Mesodermal cell (in vitro differentiated cells): ENCODE measurements around the gene CYP21A2.
"Not testable (repeated sequence)": the region's sequence is repeated elsewhere in the genome, so short reads cannot be mapped to it uniquely, and the experiment has no call there.

ENCODE experiments used
- H3K27ac ChIP-seq: 2 replicates; pipeline ENCODE4 v1.7.0; 2013; ENCODE audit warnings: mild to moderate bottlenecking, low read depth, low read length, moderate library complexity; ENCODE audit not compliant: severe bottlenecking
- H3K36me3 ChIP-seq: 2 replicates; pipeline ENCODE4 v1.7.1; 2013; ENCODE audit warnings: mild to moderate bottlenecking, low read length, moderate library complexity; ENCODE audit not compliant: control insufficient read depth, insufficient read depth
- H3K4me1 ChIP-seq: one replicate; pipeline ENCODE4 v1.7.1; 2013; ENCODE audit warnings: mild to moderate bottlenecking, low read length; ENCODE audit not compliant: insufficient read depth, control insufficient read depth, poor library complexity, severe bottlenecking
- H3K4me3 ChIP-seq: 2 replicates; pipeline ENCODE4 v1.7.0; 2013; ENCODE audit warnings: low read length, control low read depth, mild to moderate bottlenecking; ENCODE audit not compliant: insufficient read depth, poor library complexity, severe bottlenecking; ENCODE audit errors: extremely low read depth
- H3K9me3 ChIP-seq: 2 replicates; pipeline ENCODE4 v1.7.1; 2013; ENCODE audit warnings: mild to moderate bottlenecking, low read length, moderate library complexity; ENCODE audit not compliant: control insufficient read depth
- WGBS, 2 experiments: methylation state at CpG; one replicate each; pipeline ENCODE4 v1.1.5; 2013; ENCODE audit warnings: missing lambda C conversion rate in 2 of 2; ENCODE audit not compliant: insufficient coverage in 2 of 2; 5-methylcytosine and 5-hydroxymethylcytosine counted together

The CYP21A2 gene

DNA sequence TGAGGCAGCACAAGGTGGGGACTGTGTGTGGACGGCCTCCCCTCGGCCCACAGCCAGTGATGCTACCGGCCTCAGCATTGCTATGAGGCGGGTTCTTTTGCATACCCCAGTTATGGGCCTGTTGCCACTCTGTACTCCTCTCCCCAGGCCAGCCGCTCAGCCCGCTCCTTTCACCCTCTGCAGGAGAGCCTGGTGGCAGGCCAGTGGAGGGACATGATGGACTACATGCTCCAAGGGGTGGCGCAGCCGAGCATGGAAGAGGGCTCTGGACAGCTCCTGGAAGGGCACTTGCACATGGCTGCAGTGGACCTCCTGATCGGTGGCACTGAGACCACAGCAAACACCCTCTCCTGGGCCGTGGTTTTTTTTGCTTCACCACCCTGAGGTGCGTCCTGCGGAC lies 31.1 kb upstream of the CYP21A2 start:
- 92 to 98% methylated on average over 3 to 4 of the region's 12 CpGs for WGBS, 2 experiments
- H3K4me1 ChIP-seq, H3K27ac ChIP-seq, H3K36me3 ChIP-seq, H3K9me3 ChIP-seq, H3K4me3 ChIP-seq: not testable (repeated sequence)

DNA sequence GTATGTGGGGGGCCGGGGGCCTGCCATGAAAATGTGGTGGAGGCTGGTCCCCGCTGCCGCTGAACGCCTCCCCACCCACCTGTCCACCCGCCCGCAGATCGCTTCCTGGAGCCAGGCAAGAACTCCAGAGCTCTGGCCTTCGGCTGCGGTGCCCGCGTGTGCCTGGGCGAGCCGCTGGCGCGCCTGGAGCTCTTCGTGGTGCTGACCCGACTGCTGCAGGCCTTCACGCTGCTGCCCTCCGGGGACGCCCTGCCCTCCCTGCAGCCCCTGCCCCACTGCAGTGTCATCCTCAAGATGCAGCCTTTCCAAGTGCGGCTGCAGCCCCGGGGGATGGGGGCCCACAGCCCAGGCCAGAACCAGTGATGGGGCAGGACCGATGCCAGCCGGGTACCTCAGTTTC lies 30.2 kb upstream of the CYP21A2 start:
- not testable (repeated sequence) for H3K4me3 ChIP-seq, H3K9me3 ChIP-seq, H3K36me3 ChIP-seq, H3K4me1 ChIP-seq, H3K27ac ChIP-seq
- no CpG with 5 or more reads among the region's 24 CpGs for WGBS, 2 experiments

DNA sequence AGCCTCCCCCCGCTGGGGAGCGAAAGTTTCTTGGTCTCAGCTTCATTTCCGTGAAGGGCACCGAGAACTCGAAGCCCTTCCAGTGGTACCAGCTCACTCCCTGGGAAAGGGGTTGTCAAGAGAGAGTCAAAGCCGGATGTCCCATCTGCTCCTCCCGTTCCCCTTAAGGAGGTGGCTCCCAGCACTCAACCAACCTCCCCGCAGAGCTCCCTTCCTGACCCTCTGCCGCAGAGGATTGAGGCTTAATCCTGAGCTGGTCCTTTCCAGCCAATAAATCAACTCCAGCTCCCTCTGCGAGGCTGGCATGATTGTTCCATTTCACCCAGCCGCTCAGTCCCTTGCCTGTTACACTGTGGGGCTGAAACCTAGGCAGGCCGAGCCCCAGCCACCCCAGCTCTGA lies 29.6 kb upstream of the CYP21A2 start:
- not testable (repeated sequence) for H3K4me1 ChIP-seq, H3K9me3 ChIP-seq, H3K4me3 ChIP-seq, H3K27ac ChIP-seq, H3K36me3 ChIP-seq
- WGBS, 2 experiments, result 74 to 76% methylated on average over 4 of the region's 12 CpGs

DNA sequence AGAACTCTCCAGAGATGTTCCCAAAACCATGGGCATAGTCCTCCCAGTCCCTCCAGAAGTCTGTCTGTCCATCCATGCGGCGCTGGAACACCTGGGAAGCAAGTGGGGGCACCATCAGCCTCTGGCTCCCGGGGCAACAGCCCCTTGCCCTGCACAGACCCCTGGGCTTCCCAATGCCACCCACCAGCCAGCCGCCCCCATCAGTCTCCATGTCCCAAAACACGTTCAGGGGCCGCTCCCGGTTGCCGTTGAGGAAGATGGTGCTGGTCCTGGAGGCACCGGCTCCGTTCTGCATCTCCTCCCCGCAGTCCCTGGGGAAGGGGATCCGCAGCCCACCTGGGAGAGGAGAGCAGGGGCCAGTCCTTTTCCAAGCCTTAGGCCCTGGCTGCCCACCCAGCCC lies 28.7 kb upstream of the CYP21A2 start:
- H3K27ac ChIP-seq, H3K9me3 ChIP-seq, H3K36me3 ChIP-seq, H3K4me1 ChIP-seq, H3K4me3 ChIP-seq: not testable (repeated sequence)
- 88 to 89% methylated on average over 1 of the region's 12 CpGs for WGBS, 2 experiments

DNA sequence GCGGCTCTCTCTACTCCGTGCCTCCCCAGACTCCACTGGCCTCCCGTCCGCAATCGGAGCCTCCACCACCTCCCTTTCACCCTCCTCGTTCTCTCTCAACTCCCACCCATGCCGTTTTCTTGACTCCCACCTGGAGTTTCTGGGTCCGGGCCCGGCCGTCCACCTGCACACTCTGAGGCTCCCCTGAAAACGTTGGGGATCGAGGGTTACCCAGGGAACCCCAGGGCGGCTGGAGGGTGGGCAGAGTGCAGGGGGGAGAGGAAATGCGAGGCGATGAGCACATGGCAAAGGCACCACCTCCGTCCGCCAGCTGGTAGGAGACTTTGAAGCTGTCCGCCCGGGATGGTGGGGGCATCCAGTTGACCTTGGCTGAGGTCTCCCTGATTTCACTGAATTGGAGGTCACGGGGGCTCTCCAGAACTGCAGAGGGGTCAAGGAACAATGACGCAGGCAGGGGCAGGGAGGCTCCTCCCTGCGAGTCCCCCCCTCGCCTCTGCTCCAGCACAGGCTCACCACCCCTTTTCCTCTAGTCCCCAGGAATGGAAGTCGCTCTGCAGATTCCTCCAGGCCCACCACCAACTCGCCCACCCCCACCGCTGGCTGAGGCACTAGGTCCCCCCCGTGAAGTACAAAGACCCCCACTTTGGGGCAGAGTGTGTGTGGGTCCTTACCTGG lies 27.2 kb upstream of the CYP21A2 start:
- 40% methylated on average over 1 of the region's 27 CpGs; no CpG with 5 or more reads in 1 of the 2 experiments for WGBS, 2 experiments

DNA sequence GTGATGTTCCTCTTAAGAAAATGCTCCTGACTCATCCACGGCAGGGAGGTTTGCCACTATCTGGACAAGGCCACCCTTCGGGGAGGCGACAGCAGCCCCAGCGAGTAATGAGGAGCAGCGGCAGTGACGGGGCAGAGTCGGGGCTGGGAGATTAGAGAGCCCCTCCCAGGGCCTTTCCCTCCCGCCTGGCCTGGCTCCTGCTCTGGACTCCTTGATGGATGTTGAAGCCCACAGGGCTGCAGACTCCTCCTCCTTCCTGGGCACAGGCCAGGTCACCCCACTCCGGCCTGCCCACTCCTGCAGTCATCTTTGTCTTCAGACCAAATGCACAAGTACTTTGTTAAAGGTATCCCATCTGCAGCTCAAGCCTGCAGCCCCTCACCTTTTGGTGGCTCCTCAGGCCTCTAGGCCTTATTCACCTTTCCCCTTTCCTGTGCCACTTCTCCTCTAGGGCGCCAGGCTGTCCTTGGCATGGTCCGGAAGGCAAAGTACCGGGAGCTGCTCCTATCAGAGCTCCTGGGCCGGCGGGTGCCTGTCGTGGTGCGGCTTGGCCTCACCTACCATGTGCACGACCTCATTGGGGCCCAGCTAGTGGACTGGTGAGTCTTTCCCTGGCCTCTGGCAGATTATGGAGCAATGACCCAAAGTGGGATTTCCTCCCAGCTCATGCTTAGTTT lies 25.1 kb upstream of the CYP21A2 start:
- H3K4me3 ChIP-seq, H3K27ac ChIP-seq, H3K36me3 ChIP-seq, H3K9me3 ChIP-seq, H3K4me1 ChIP-seq: not testable (repeated sequence)
- WGBS, 2 experiments, result 97% methylated on average over 4 of the region's 17 CpGs; no CpG with 5 or more reads in 1 of the 2 experiments

More for the DNA sequence above, 27.2 kb upstream of the CYP21A2 start:
- H3K27ac ChIP-seq, H3K36me3 ChIP-seq, H3K4me3 ChIP-seq, H3K4me1 ChIP-seq, H3K9me3 ChIP-seq: not testable (repeated sequence)

DNA sequence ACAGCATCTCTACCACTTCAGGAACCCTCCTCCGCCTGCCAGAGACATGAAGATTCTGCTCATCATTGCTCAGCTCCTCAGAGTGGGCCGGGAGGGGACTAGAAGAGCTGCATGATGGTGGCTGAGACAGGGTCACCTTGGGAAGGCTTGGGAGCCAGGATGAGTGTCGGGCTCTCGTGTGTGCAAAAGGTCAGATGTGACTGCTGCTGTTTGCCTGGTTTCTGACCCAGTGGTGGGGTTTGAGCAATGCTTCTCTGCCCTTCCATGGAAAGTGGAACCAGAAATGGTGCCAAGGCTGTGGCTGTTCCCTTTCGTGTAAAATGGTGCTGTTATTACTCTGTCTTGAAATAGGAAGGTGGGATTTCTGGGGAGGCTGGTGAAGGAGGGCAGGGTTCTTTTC lies 24.5 kb upstream of the CYP21A2 start:
- not testable (repeated sequence) for H3K4me1 ChIP-seq, H3K27ac ChIP-seq, H3K36me3 ChIP-seq, H3K9me3 ChIP-seq, H3K4me3 ChIP-seq
- WGBS, 2 experiments, result no CpG with 5 or more reads among the region's 5 CpGs

DNA sequence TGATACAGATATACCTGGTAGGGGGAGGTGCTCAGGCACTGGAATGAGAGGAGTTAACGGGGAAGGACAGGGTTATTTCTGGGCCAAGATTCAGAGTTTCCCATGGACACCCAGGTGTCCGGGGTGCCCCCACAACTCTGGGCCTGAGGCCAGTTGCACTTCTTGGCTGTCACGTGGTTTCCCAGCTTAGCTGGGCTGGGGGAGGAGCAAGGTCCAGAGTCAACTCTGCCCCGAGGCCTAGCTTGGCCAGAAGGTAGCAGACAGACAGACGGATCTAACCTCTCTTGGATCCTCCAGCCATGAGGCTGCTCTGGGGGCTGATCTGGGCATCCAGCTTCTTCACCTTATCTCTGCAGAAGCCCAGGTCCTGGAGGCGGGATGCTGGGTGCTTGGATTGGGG lies 23.7 kb upstream of the CYP21A2 start, which contains the start of gene C4B:
Gene C4B, plus strand, starts transcription at position 249 of the 400 bp plus-strand sequence. Its CDS starts 51 bp downstream, at position 300.
- H3K36me3 ChIP-seq, H3K9me3 ChIP-seq, H3K4me1 ChIP-seq, H3K27ac ChIP-seq, H3K4me3 ChIP-seq: not testable (repeated sequence)
- no CpG with 5 or more reads among the region's 6 CpGs for WGBS, 2 experiments

DNA sequence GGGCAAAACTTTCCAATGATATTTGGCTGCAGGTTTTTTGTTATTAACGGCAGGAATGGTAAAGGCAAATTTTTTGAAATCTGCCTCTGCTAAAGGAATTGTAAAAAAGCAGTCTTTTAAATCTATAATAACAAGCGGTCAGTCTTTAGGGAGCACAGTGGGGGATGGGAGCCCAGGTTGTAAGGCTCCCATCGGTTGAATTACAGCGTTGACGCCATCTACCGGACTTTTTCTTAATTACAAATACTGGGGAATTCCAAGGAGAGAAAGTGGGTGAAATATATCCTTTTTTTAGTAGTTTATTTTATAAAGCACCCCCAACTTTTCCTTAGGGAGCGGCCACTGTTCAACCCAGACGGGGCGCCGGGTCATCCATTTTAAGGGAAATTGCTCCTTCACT lies 16.1 kb upstream of the CYP21A2 start:
- H3K36me3 ChIP-seq, H3K4me1 ChIP-seq, H3K9me3 ChIP-seq, H3K27ac ChIP-seq, H3K4me3 ChIP-seq: not testable (repeated sequence)
- WGBS, 2 experiments, result no CpG with 5 or more reads among the region's 10 CpGs

DNA sequence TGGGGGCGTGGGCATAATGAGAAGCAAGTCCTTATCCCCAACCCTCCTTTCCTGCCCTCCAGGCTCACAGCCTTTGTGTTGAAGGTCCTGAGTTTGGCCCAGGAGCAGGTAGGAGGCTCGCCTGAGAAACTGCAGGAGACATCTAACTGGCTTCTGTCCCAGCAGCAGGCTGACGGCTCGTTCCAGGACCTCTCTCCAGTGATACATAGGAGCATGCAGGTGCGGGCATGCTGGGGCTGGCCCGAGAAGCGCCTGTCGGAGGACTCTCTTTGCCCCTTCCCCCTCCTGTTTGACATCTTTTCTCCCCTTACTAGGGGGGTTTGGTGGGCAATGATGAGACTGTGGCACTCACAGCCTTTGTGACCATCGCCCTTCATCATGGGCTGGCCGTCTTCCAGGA lies 9.6 kb upstream of the CYP21A2 start:
- H3K36me3 ChIP-seq, H3K4me1 ChIP-seq, H3K9me3 ChIP-seq, H3K4me3 ChIP-seq, H3K27ac ChIP-seq: not testable (repeated sequence)
- no CpG with 5 or more reads among the region's 10 CpGs for WGBS, 2 experiments

DNA sequence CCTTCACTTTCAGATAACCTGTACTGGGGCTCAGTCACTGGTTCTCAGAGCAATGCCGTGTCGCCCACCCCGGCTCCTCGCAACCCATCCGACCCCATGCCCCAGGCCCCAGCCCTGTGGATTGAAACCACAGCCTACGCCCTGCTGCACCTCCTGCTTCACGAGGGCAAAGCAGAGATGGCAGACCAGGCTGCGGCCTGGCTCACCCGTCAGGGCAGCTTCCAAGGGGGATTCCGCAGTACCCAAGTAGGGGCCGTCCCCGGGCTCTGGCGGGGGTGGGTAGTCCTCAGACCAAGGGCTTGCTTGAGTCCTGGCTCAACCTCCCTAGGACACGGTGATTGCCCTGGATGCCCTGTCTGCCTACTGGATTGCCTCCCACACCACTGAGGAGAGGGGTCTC lies 8.7 kb upstream of the CYP21A2 start:
- not testable (repeated sequence) for H3K4me1 ChIP-seq, H3K4me3 ChIP-seq

More for the DNA sequence above, 8.7 kb upstream of the CYP21A2 start:
- WGBS, 2 experiments, result no CpG with 5 or more reads among the region's 14 CpGs
- H3K27ac ChIP-seq, H3K36me3 ChIP-seq, H3K9me3 ChIP-seq: not testable (repeated sequence)
